Pancreas (tissue), 10 donors: ENCODE measurements around the gene TMEM74B. TPM values are rescaled to one million over a fixed set of nuclear protein-coding genes. Genes with fewer than 3 reads are reported as not detected.
A peak's percentile ranks its signal among the peaks of the same experiment; 100 is the strongest.

Source experiments
- ATAC-seq, 4 donors: fragments of 200-7000 bp; cut with Tn5 transposase; one replicate each; pipeline versions ENCODE4 v1.8.0 to v1.9.1; 2020; ENCODE audit warnings: mild to moderate bottlenecking in 4 of 4, moderate library complexity in 4 of 4
- DNase-seq, 6 donors: peaks; one replicate each; pipeline ENCODE4 v3.0.0-alpha.2; 2020
- FAIRE-seq: peaks from 2 replicates; lab custom pipeline; 2012; peaks lifted over from hg19 to GRCh38; lab: Jason Lieb, UNC
- H3K27ac ChIP-seq, 4 donors: fragments of 200-600 bp; sonication (generic); 1 replicate in 3 of 4; 2 replicates in 1 of 4; pipeline versions ENCODE4 v1.5.0 to v1.8.0; 2020
- H3K27me3 ChIP-seq, 4 donors: fragments of 200-600 bp; one replicate each; pipeline ENCODE4 v1.8.0; 2021
- H3K36me3 ChIP-seq, 3 donors: fragments of 200-600 bp; sonication (generic) in 1 of 3; one replicate each; pipeline versions ENCODE4 v1.5.0 to v1.8.0; 2020 to 2021
- H3K4me1 ChIP-seq, 3 donors: fragments of 200-600 bp; one replicate each; pipeline ENCODE4 v1.8.0; 2021
- H3K4me3 ChIP-seq, 4 donors: fragments of 200-600 bp; sonication (generic) in 2 of 4; one replicate each; pipeline versions ENCODE4 v1.5.0 to v1.8.0; 2020 to 2021
- H3K9me3 ChIP-seq, 4 donors: fragments of 200-600 bp; one replicate each; pipeline ENCODE4 v1.8.0; 2021
- WGBS, 2 donors: extraction: QIAGEN DNeasy Blood & Tissue Kit; methylation state at CpG; one replicate each; pipeline ENCODE4 v1.1.7; 2013; 5-methylcytosine and 5-hydroxymethylcytosine counted together
- intact Hi-C, 3 donors: fragments of 100-400 bp; cut with DNase I; formaldehyde crosslinking; loops; one replicate each; pipeline versions ENCODE4 v1.11.1 to v1.14.2; 2022
- polyA plus RNA-seq, 2 donors: library from polyadenylated mRNA; stranded (reverse); fragments of 200-250 nt; gene quantifications; one replicate each; pipeline ENCODE4 v1.2.3, GENCODE V29; 2013
- total RNA-seq, 6 donors: library from RNA; stranded (reverse); fragmentation: NEBNext Ultra II Directional in 4 of 6; extraction: Animal tissue kit (Norgen Biotek cat#: 25700) in 4 of 6; gene quantifications; one replicate each; pipeline versions ENCODE4 v1.2.1 to v1.2.4, GENCODE V29; 2021 to 2023
- TF ChIP-seq, protein P1 (sequence below), 4 donors: fragments of 200-600 bp; sonication (generic) in 3 of 4; IDR thresholded peaks; one replicate each; pipeline versions ENCODE4 v1.5.0 to v1.8.0; 2021; ENCODE audit warnings: antibody characterized with exemption in 4 of 4
- donor health status: healthy with polysubstance abuse.
- donor health status: DM: no; HTN: no; CAD: no; lungs with moderate emphysema.
- donor health status: DM: no; HTN: no; CAD: no.
- donor health status: control.
- donor health status: control.
- donor health status: Bipolar disorder and iron deficiency.
- donor health status: DM: yes; HTN: yes; CAD: no.
- donor health status: DM: no; HTN: no; CAD: no.
- donor health status: DM: no; HTN: no; CAD: no.
- donor health status: DM: yes; HTN: yes; CAD: no.

TMEM74B gene
- total and polyA plus RNA-seq, 8 donors = 0.22 to 15.3 (median 0.76) TPM

- no peaks in the 10 kb centered on the region for H3K36me3 ChIP-seq
- no peak for FAIRE-seq
Observed at GRCh38 chr20:1191299-1191698, 6.5 kb upstream of the TMEM74B start.

DNA sequence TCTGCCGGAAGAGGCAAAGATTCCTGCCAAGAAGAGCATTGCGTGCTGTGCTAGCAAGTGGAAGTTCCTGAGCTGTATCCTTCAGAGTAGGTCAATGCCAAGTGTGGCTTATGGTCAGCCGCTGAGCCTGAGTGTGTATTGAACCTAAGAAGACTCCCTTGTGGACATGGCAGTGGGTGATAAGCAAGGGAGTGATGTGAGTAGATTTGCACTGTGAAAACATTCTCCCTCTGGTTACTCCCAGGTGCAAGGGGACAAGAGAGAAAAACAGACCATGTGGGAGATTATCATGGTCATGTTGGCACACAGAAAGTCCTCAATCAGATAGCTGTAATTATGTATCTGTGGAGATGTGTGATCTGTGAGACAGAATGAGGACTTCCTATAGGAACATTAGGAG lies 6.1 kb upstream of the TMEM74B start:
- ATAC-seq (no peak), FAIRE-seq (no peak), DNase-seq (no peak)
- no peaks in the 10 kb centered on the region for H3K27me3 ChIP-seq
- intact Hi-C loops = loop anchor here in 1 of 3 donors (10.0 kb wide), 1 partner anchor 376 kb away; no protein-coding TSS in a partner anchor
- H3K27ac ChIP-seq = no peak overlapping the region
- H3K9me3 ChIP-seq = no peaks in the 10 kb centered on the region
- TF ChIP-seq, protein P1, sequence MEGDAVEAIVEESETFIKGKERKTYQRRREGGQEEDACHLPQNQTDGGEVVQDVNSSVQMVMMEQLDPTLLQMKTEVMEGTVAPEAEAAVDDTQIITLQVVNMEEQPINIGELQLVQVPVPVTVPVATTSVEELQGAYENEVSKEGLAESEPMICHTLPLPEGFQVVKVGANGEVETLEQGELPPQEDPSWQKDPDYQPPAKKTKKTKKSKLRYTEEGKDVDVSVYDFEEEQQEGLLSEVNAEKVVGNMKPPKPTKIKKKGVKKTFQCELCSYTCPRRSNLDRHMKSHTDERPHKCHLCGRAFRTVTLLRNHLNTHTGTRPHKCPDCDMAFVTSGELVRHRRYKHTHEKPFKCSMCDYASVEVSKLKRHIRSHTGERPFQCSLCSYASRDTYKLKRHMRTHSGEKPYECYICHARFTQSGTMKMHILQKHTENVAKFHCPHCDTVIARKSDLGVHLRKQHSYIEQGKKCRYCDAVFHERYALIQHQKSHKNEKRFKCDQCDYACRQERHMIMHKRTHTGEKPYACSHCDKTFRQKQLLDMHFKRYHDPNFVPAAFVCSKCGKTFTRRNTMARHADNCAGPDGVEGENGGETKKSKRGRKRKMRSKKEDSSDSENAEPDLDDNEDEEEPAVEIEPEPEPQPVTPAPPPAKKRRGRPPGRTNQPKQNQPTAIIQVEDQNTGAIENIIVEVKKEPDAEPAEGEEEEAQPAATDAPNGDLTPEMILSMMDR (IDR thresholded peaks at IDR 0.05) = no peak
- no peak overlapping the region for H3K4me3 ChIP-seq
- H3K36me3 ChIP-seq = no peaks in the 10 kb centered on the region
- WGBS, 2 donors = 70 to 85% methylated on average over 3 of the region's 3 CpGs
- H3K4me1 ChIP-seq = no peaks in the 10 kb centered on the region

More at GRCh38 chr20:1191299-1191698, 6.5 kb upstream of the TMEM74B start:
- Histone ChIP-seq H3K4me3 (no peak overlapping the region), H3K9me3 (no peaks in the 10 kb centered on the region), H3K27me3 (no peaks in the 10 kb centered on the region), H3K4me1 (no peaks in the 10 kb centered on the region), H3K27ac (no peak overlapping the region)
- intact Hi-C loops = loop anchor here in 1 of 3 donors (10.0 kb wide), 1 partner anchor 376 kb away; no protein-coding TSS in a partner anchor
- TF ChIP-seq, protein P1 (IDR thresholded peaks at IDR 0.05) = no peak
- ATAC-seq (no peak), DNase-seq (no peak)
- 83 to 86% methylated on average over 3 of the region's 3 CpGs for WGBS, 2 donors

DNA sequence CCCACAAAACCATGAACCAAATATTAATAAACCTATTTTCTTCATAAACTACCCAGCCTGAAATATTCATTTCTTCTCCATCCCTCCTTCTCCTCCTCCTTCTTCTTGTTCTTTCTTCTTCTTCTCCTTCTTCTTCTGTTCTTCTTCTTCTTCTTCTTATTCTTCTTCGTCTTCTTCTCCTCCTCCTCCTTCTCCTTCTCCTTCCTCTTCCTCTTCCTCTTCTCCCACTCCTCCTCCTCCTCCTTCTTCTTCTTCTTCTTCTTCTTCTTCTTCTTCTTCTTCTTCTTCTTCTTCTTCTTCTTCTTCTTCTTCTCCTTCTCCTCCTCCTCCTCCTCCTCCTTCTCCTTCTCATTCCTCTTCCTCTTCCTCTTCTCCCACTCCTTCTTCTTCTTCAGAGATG lies 5.0 kb upstream of the TMEM74B start:
- Histone ChIP-seq H3K4me3 (no peak overlapping the region), H3K9me3 (no peaks in the 10 kb centered on the region), H3K4me1 (no peaks in the 10 kb centered on the region), H3K27ac (no peak overlapping the region), H3K36me3 (no peaks in the 10 kb centered on the region), H3K27me3 (no peaks in the 10 kb centered on the region)
- intact Hi-C loops = loop anchor here in 1 of 3 donors (10.0 kb wide), 1 partner anchor 375 kb away; no protein-coding TSS in a partner anchor
- no peak for DNase-seq
- no peak for FAIRE-seq
- ATAC-seq = no peak
- 32 to 52% methylated on average over 1 of the region's 1 CpG for WGBS, 2 donors
- TF ChIP-seq, protein P1 (IDR thresholded peaks at IDR 0.05) = no peak

- TF ChIP-seq, protein P1 (IDR thresholded peaks at IDR 0.05) = no peak
- no peak for FAIRE-seq
- WGBS, 2 donors = 92 to 100% methylated on average over 1 of the region's 1 CpG
- no peaks in the 10 kb centered on the region for H3K4me1 ChIP-seq
- no peaks in the 10 kb centered on the region for H3K9me3 ChIP-seq
- intact Hi-C loops = no loop called here
- no peak for DNase-seq
- no peak overlapping the region for H3K4me3 ChIP-seq
- no peaks in the 10 kb centered on the region for H3K36me3 ChIP-seq
- H3K27me3 ChIP-seq = peaks cover 0 to 4% (median 0%) of the 10 kb centered on the region in 4 donors
- ATAC-seq = no peak
- no peak overlapping the region for H3K27ac ChIP-seq
Observed at GRCh38 chr20:1188347-1188746, 3.6 kb upstream of the TMEM74B start.

- no peaks in the 10 kb centered on the region for H3K4me1 ChIP-seq
- TF ChIP-seq, protein P1 (IDR thresholded peaks at IDR 0.05) = no peak
- no peaks in the 10 kb centered on the region for H3K9me3 ChIP-seq
- intact Hi-C loops = no loop called here
- ATAC-seq (peak in 1 of 4 donors; percentile 24), FAIRE-seq (no peak), DNase-seq (no peak)
- peaks cover 0 to 4% (median 0%) of the 10 kb centered on the region in 4 donors for H3K27me3 ChIP-seq
- H3K4me3 ChIP-seq = no peak overlapping the region
- no peaks in the 10 kb centered on the region for H3K36me3 ChIP-seq
- 68 to 72% methylated on average over 4 of the region's 4 CpGs for WGBS, 2 donors
- no peak overlapping the region for H3K27ac ChIP-seq
Observed at GRCh38 chr20:1187605-1188171, 2.9 kb upstream of the TMEM74B start.
